ENCODE measurements around the gene TMEM183A. TPM values are rescaled to one million over a fixed set of nuclear protein-coding genes. Genes with fewer than 3 reads are reported as not detected.
"Not testable (repeated sequence)": the region's sequence is repeated elsewhere in the genome, so short reads cannot be mapped to it uniquely, and the experiment has no call there.

Gene TMEM183A
- total RNA-seq, 3 donors from 2014 or later = 73.9 to 108 (median 93.2) TPM

DNA sequence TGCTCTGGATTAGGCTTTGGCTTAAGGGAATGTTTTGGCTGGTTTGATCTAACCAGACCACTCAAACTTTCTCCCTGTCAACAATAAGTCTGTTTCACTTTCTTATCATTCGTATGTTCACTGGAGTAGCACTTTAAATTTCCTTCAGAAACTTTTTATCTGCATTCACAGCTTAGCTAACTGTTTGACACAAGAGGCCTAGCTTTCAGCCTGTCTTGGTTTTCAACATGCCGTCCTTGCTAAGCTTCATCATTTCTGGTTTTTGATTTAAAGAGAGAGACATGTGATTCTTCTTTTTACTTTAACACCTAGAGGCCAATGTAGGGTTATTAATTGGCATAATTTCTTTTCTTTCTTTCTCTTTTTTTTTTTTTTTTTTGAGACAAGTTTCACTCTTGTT lies 25.2 kb upstream of the TMEM183A start:
- Histone ChIP-seq H3K4me1 (ENCODE audit: low read depth) (no peaks in the 10 kb centered on the region), H3K4me3 (no peak overlapping the region), H3K36me3 (ENCODE audit: low read depth) (no peaks in the 10 kb centered on the region), H3K9me3 (no peaks in the 10 kb centered on the region)
- DNase-seq (no peak), ATAC-seq (no peak)
- intact Hi-C loops (cut with DNase I, micrococcal nuclease) = no loop called here
- TF ChIP-seq, protein P1, sequence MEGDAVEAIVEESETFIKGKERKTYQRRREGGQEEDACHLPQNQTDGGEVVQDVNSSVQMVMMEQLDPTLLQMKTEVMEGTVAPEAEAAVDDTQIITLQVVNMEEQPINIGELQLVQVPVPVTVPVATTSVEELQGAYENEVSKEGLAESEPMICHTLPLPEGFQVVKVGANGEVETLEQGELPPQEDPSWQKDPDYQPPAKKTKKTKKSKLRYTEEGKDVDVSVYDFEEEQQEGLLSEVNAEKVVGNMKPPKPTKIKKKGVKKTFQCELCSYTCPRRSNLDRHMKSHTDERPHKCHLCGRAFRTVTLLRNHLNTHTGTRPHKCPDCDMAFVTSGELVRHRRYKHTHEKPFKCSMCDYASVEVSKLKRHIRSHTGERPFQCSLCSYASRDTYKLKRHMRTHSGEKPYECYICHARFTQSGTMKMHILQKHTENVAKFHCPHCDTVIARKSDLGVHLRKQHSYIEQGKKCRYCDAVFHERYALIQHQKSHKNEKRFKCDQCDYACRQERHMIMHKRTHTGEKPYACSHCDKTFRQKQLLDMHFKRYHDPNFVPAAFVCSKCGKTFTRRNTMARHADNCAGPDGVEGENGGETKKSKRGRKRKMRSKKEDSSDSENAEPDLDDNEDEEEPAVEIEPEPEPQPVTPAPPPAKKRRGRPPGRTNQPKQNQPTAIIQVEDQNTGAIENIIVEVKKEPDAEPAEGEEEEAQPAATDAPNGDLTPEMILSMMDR (IDR thresholded peaks at IDR 0.05) = no peak

DNA sequence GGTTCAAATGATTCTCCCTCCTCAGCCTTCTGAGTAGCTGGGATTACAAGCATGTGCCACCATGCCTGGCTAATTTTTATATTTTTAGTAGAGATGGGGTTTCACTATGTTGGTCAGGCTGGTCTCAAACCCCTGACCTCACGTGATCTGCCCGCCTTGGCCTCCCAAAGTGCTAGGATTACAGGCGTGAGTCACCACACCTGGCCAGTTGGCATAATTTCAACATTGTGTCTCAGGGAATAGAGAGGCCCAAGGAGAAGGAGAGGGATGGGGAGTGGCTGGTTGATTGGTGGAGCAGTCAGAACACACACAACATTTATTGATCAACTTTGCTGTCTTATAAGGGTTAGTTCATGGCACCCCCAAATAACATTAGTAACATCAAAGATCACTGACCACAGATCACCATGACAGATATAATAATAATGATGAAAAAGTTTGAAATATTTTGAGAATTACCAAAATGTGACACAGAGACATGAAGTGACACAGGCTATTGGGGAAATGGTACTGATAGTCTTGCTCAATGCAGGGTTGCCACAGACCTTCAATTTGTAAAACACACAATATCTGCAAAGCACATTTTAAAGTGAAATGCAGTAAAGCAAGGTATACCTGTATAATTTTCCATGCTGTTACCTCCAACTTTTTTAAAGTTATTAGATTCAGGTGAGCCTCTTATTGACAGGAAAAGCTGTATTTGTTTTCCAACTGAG lies 24.3 kb upstream of the TMEM183A start:
- DNase-seq (no peak), ATAC-seq (no peak)
- Histone ChIP-seq H3K4me3 (no peak overlapping the region), H3K4me1 (ENCODE audit: low read depth) (no peaks in the 10 kb centered on the region), H3K36me3 (ENCODE audit: low read depth) (no peaks in the 10 kb centered on the region), H3K9me3 (no peaks in the 10 kb centered on the region)
- intact Hi-C loops (cut with DNase I, micrococcal nuclease) = no loop called here
- TF ChIP-seq, protein P1 (IDR thresholded peaks at IDR 0.05) = no peak

DNA sequence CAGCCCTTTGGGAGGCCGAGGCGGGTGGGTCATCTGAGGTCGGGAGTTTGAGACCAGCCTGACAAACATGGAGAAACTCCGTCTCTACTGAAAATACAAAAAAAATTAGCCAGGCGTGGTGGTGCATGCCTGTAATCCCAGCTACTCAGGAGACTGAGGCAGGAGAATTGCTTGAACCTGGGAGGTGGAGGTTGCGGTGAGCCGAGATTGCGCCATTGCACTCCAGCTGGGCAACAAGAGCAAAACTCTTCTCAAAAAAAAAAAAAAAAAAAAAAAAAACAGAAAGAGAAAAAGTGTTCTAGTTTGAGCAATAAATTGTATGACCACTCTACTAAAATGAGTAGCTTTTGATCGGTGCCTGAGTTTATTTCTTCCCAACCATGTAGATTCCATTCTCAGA lies 21.1 kb upstream of the TMEM183A start:
- intact Hi-C loops (cut with DNase I, micrococcal nuclease); H3K9me3 ChIP-seq; ATAC-seq: not testable (repeated sequence)

DNA sequence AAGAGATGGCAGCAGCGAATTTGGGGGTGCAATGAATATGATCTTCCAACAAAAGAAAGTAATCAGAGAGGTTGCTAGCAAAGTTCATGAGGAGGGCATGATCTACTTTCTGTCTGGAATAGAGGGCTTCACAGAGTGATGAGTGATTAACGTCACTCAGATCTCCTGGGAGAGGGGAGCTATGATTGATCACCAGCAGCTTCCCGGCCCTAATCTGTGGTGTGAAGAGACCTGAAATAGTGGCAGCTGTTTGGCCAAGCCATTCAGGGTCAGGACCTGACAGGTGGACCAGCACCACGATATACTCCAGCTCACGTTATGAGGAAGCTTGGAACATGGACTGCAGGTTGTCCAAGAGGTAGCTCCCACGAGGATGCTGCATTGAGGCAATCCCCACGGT lies 19.9 kb upstream of the TMEM183A start:
- Histone ChIP-seq H3K4me3 (no peak overlapping the region), H3K36me3 (ENCODE audit: low read depth) (no peaks in the 10 kb centered on the region), H3K9me3 (no peaks in the 10 kb centered on the region), H3K4me1 (ENCODE audit: low read depth) (no peaks in the 10 kb centered on the region)
- TF ChIP-seq, protein P1 (IDR thresholded peaks at IDR 0.05) = no peak
- intact Hi-C loops (cut with DNase I, micrococcal nuclease) = no loop called here
- DNase-seq (no peak), ATAC-seq (no peak)

More for the DNA sequence above, 21.1 kb upstream of the TMEM183A start:
- DNase-seq; H3K4me1 ChIP-seq (ENCODE audit: low read depth); H3K4me3 ChIP-seq; H3K36me3 ChIP-seq (ENCODE audit: low read depth): not testable (repeated sequence)

DNA sequence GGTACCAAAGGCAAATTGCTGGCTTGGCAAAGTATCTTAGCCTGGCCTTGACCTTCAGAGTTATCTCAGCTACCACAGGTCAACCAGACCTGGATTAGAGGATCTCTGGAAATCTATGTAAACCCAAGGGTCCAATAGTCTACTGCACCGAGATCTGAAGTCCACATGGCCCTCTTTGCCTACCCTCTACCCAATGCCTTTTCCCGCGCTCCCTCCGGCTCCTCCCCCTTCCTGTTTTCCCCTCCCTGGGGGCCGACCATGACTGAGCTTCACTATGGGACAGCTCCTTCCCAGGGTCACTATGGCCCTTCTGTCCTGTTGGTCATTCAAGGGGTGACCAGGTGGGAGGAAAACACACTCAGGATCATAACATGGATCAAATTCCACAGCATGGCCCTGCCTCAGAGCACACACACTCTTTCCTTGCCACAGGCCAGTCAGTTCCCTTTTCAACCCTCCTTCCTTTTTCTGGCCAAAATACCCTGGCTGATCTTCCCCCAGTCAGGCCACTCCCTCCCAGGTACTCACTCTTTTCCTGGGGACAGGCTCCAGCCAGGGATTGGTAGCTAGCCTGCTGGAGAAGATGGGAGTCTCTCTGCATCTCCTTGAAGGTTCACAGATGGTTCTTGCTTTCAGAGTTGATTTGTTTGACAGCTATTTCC lies 19.1 kb upstream of the TMEM183A start:
- intact Hi-C loops (cut with DNase I, micrococcal nuclease) = no loop called here
- Histone ChIP-seq H3K4me1 (ENCODE audit: low read depth) (no peaks in the 10 kb centered on the region), H3K4me3 (no peak overlapping the region), H3K36me3 (ENCODE audit: low read depth) (no peaks in the 10 kb centered on the region), H3K9me3 (no peaks in the 10 kb centered on the region)
- DNase-seq (no peak), ATAC-seq (no peak)
- TF ChIP-seq, protein P1 (IDR thresholded peaks at IDR 0.05) = no peak

DNA sequence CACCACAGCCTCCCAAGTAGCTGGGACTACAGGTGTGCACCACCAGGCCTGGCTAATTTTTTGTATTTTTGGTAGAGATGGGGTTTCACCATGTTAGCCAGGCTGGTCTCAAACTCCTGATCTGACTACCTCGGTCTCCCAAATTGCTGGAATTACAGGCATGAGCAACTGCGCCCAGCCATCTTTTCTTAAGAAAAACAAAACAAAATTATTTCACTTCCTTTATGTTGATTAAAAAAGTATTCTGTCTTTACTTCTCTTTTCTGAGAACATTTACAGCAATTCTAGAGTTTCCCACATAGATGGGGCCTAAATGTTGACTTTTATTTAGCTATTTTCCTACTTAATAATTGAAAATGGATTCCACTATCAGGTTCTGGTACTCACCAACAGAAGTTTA lies 17.3 kb upstream of the TMEM183A start:
- ATAC-seq = no peak
- Histone ChIP-seq H3K36me3 (ENCODE audit: low read depth) (no peaks in the 10 kb centered on the region), H3K4me1 (ENCODE audit: low read depth) (no peaks in the 10 kb centered on the region), H3K9me3 (no peaks in the 10 kb centered on the region), H3K4me3 (no peak overlapping the region)
- intact Hi-C loops (cut with DNase I, micrococcal nuclease) = no loop called here
- TF ChIP-seq, protein P1 (IDR thresholded peaks at IDR 0.05) = no peak
- DNase-seq = no peak

Data from mucosa of descending colon (tissue), 3 donors.